ENCODE measurements around the gene CRYBG1. TPM values are rescaled to one million over a fixed set of nuclear protein-coding genes. Genes with fewer than 3 reads are reported as not detected.

CRYBG1 gene
- total RNA-seq, 1 donor: 9.7 TPM

GRCh38 chr6:106519460-106520394 is 159.2 kb downstream of the CRYBG1 start:
- peak; percentile 47 to 88 (median 86) for DNase-seq (ENCODE audit: low read depth in 2 of 3, low spot score in 2 of 3)

GRCh38 chr6:106520711-106521401 is 160.3 kb downstream of the CRYBG1 start:
- peak; percentile 54 to 74 (median 68) for DNase-seq (ENCODE audit: low read depth in 2 of 3, low spot score in 2 of 3)

GRCh38 chr6:106522562-106523250 is 162.2 kb downstream of the CRYBG1 start:
- DNase-seq (ENCODE audit: low read depth in 2 of 3, low spot score in 2 of 3): no peak

- peak in 1 of 3 donors; percentile 36 for DNase-seq (ENCODE audit: low read depth in 2 of 3, low spot score in 2 of 3)
Measured at GRCh38 chr6:106525107-106525881, 164.8 kb downstream of the CRYBG1 start.

- no peak for DNase-seq (ENCODE audit: low read depth in 2 of 3, low spot score in 2 of 3)
Measured at GRCh38 chr6:106525882-106526275, 165.4 kb downstream of the CRYBG1 start.

- no peak for DNase-seq (ENCODE audit: low read depth in 2 of 3, low spot score in 2 of 3)
Measured at GRCh38 chr6:106527117-106527516, 166.6 kb downstream of the CRYBG1 start.

GRCh38 chr6:106527979-106528378 is 167.5 kb downstream of the CRYBG1 start:
- DNase-seq (ENCODE audit: low read depth in 2 of 3, low spot score in 2 of 3): no peak

GRCh38 chr6:106528521-106528920 is 168.0 kb downstream of the CRYBG1 start:
- no peak for DNase-seq (ENCODE audit: low read depth in 2 of 3, low spot score in 2 of 3)

- DNase-seq (ENCODE audit: low read depth in 2 of 3, low spot score in 2 of 3): no peak
Measured at GRCh38 chr6:106529438-106529837, 168.9 kb downstream of the CRYBG1 start.

GRCh38 chr6:106530026-106530425 is 169.5 kb downstream of the CRYBG1 start:
- no peak for DNase-seq (ENCODE audit: low read depth in 2 of 3, low spot score in 2 of 3)

- no peak for DNase-seq (ENCODE audit: low read depth in 2 of 3, low spot score in 2 of 3)
Measured at GRCh38 chr6:106530502-106530901, 170.0 kb downstream of the CRYBG1 start.

- no peak for DNase-seq (ENCODE audit: low read depth in 2 of 3, low spot score in 2 of 3)
Measured at GRCh38 chr6:106533054-106533453, 172.5 kb downstream of the CRYBG1 start.

GRCh38 chr6:106534004-106534403 is 173.5 kb downstream of the CRYBG1 start:
- DNase-seq (ENCODE audit: low read depth in 2 of 3, low spot score in 2 of 3): no peak

GRCh38 chr6:106534564-106534982 is 174.1 kb downstream of the CRYBG1 start:
- DNase-seq (ENCODE audit: low read depth in 2 of 3, low spot score in 2 of 3): no peak

- no peak for DNase-seq (ENCODE audit: low read depth in 2 of 3, low spot score in 2 of 3)
Measured at GRCh38 chr6:106535012-106535411, 174.5 kb downstream of the CRYBG1 start.

- no peak for DNase-seq (ENCODE audit: low read depth in 2 of 3, low spot score in 2 of 3)
Measured at GRCh38 chr6:106536357-106536756, 175.8 kb downstream of the CRYBG1 start.

GRCh38 chr6:106536851-106537250 is 176.3 kb downstream of the CRYBG1 start:
- peak in 1 of 3 donors; percentile 6 for DNase-seq (ENCODE audit: low read depth in 2 of 3, low spot score in 2 of 3)

GRCh38 chr6:106537662-106538061 is 177.1 kb downstream of the CRYBG1 start:
- DNase-seq (ENCODE audit: low read depth in 2 of 3, low spot score in 2 of 3): no peak

GRCh38 chr6:106538145-106538544 is 177.6 kb downstream of the CRYBG1 start:
- DNase-seq (ENCODE audit: low read depth in 2 of 3, low spot score in 2 of 3): no peak

- peak in 1 of 3 donors; percentile 10 for DNase-seq (ENCODE audit: low read depth in 2 of 3, low spot score in 2 of 3)
Measured at GRCh38 chr6:106539936-106540335, 179.4 kb downstream of the CRYBG1 start.
